IPS DF 19.7 (cell line): ENCODE data around the gene FKBP6.
"Not testable (repeated sequence)": the region's sequence is repeated elsewhere in the genome, so short reads cannot be mapped to it uniquely, and the experiment has no call there.

Experiments
- DNase-seq: peaks from one replicate; pipeline ENCODE4 v3.0.0-alpha.2; 2013; ENCODE audit warnings: low read depth, low spot score

FKBP6 gene

GRCh38 chr7:73323434-73324080, 4.4 kb upstream of the FKBP6 start:
- DNase-seq = not testable (repeated sequence)

GRCh38 chr7:73324081-73324845, 3.7 kb upstream of the FKBP6 start:
- peak; percentile 75 for DNase-seq

- DNase-seq = not testable (repeated sequence)
Measured at GRCh38 chr7:73325424-73325823, 2.5 kb upstream of the FKBP6 start.

- not testable (repeated sequence) for DNase-seq
Measured at GRCh38 chr7:73327449-73327848, 512 bp upstream of the FKBP6 start.

GRCh38 chr7:73328696-73329095, 735 bp downstream of the FKBP6 start:
- no peak for DNase-seq

GRCh38 chr7:73329861-73330581, 2.1 kb downstream of the FKBP6 start:
- DNase-seq = no peak

GRCh38 chr7:73330772-73331171, 2.8 kb downstream of the FKBP6 start:
- no peak for DNase-seq

GRCh38 chr7:73332447-73332846, 4.5 kb downstream of the FKBP6 start:
- no peak for DNase-seq

GRCh38 chr7:73338321-73338720, 10.4 kb downstream of the FKBP6 start:
- no peak for DNase-seq

GRCh38 chr7:73340514-73340913, 12.6 kb downstream of the FKBP6 start:
- DNase-seq = peak; percentile 23

GRCh38 chr7:73341877-73342276, 13.9 kb downstream of the FKBP6 start:
- DNase-seq = no peak

GRCh38 chr7:73342645-73343044, 14.7 kb downstream of the FKBP6 start:
- DNase-seq = no peak

- DNase-seq = no peak
Measured at GRCh38 chr7:73343671-73344380, 15.9 kb downstream of the FKBP6 start.

GRCh38 chr7:73345538-73345937, 17.6 kb downstream of the FKBP6 start:
- DNase-seq = no peak

- no peak for DNase-seq
Measured at GRCh38 chr7:73345951-73346350, 18.0 kb downstream of the FKBP6 start.

GRCh38 chr7:73349763-73350162, 21.8 kb downstream of the FKBP6 start:
- no peak for DNase-seq

GRCh38 chr7:73350306-73351068, 22.5 kb downstream of the FKBP6 start:
- DNase-seq = no peak

- DNase-seq = no peak
Measured at GRCh38 chr7:73351447-73352167, 23.6 kb downstream of the FKBP6 start.

GRCh38 chr7:73352784-73353183, 24.8 kb downstream of the FKBP6 start:
- DNase-seq = no peak

GRCh38 chr7:73353243-73353642, 25.3 kb downstream of the FKBP6 start:
- no peak for DNase-seq

- no peak for DNase-seq
Measured at GRCh38 chr7:73354196-73354595, 26.2 kb downstream of the FKBP6 start.
